DOHH2 (cell line): ENCODE results near the gene GRB7.

Source experiments
- H3F3A ChIP-seq: fragments of 200-600 bp; sonication (generic), shearing (Covaris generic); 2 replicates; pipeline ENCODE4 v1.6.0; 2016; ENCODE audit warnings: antibody characterized with exemption, mild to moderate bottlenecking; ENCODE audit not compliant: control insufficient read depth, insufficient read depth
- H3K27ac ChIP-seq: fragments of 200-600 bp; sonication (generic); 2 replicates; pipeline ENCODE4 v1.5.1; 2014; ENCODE audit warnings: low read depth, mild to moderate bottlenecking, low read length, moderate library complexity
- H3K27me3 ChIP-seq: fragments of 200-600 bp; sonication (generic); 2 replicates; pipeline ENCODE4 v1.6.1; 2014; ENCODE audit warnings: mild to moderate bottlenecking, low read length, mixed read lengths; ENCODE audit not compliant: control insufficient read depth
- H3K36me3 ChIP-seq: fragments of 200-600 bp; sonication (generic); 2 replicates; pipeline ENCODE4 v1.6.1; 2014; ENCODE audit warnings: mild to moderate bottlenecking, low read length, moderate library complexity, mixed read lengths; ENCODE audit not compliant: control insufficient read depth
- H3K4me1 ChIP-seq: fragments of 200-600 bp; sonication (generic); 2 replicates; pipeline ENCODE4 v1.6.1; 2014; ENCODE audit warnings: mild to moderate bottlenecking, low read length, mixed read lengths; ENCODE audit not compliant: control insufficient read depth
- H3K4me2 ChIP-seq: fragments of 200-600 bp; sonication (generic); 2 replicates; pipeline ENCODE4 v1.6.0; 2014; ENCODE audit warnings: mild to moderate bottlenecking, low read length, moderate library complexity
- H3K4me3 ChIP-seq: fragments of 200-600 bp; sonication (generic); 2 replicates; pipeline ENCODE4 v1.5.1; 2014; ENCODE audit warnings: mild to moderate bottlenecking, low read length, mixed read lengths
- H3K79me2 ChIP-seq: fragments of 200-600 bp; sonication (generic); 2 replicates; pipeline ENCODE4 v1.6.1; 2014; ENCODE audit warnings: mild to moderate bottlenecking, low read length, mixed read lengths; ENCODE audit not compliant: control insufficient read depth
- H3K9me2 ChIP-seq: fragments of 200-600 bp; sonication (generic); replicated peaks from 2 replicates; pipeline ENCODE4 v1.6.1; 2014; ENCODE audit warnings: mild to moderate bottlenecking, low read length, mixed read lengths; ENCODE audit not compliant: control insufficient read depth
- H3K9me3 ChIP-seq: fragments of 200-600 bp; sonication (generic); 2 replicates; pipeline ENCODE4 v1.6.1; 2014; ENCODE audit warnings: antibody characterized with exemption, low read length, mixed read lengths; ENCODE audit not compliant: control insufficient read depth, insufficient read depth
- H4K20me1 ChIP-seq: fragments of 200-600 bp; sonication (generic); 2 replicates; pipeline ENCODE4 v1.6.0; 2014; ENCODE audit warnings: low read depth, mild to moderate bottlenecking, antibody characterized with exemption, low read length, moderate library complexity; ENCODE audit not compliant: control insufficient read depth, insufficient read depth
- EZH2phosphoT487 ChIP-seq: fragments of 200-600 bp; sonication (generic); IDR thresholded peaks from 2 replicates; pipeline ENCODE4 v1.6.1; 2017; ENCODE audit warnings: borderline replicate concordance, mild to moderate bottlenecking, antibody characterized with exemption, low read length, moderate library complexity, mixed read lengths
- TF ChIP-seq, protein P1 (sequence below): fragments of 200-600 bp; sonication (generic); IDR thresholded peaks from one replicate; pipeline ENCODE4 v1.5.1; 2014; ENCODE audit warnings: antibody characterized with exemption, mild to moderate bottlenecking, low read depth, low read length; ENCODE audit not compliant: poor library complexity, severe bottlenecking

GRB7 gene

DNA sequence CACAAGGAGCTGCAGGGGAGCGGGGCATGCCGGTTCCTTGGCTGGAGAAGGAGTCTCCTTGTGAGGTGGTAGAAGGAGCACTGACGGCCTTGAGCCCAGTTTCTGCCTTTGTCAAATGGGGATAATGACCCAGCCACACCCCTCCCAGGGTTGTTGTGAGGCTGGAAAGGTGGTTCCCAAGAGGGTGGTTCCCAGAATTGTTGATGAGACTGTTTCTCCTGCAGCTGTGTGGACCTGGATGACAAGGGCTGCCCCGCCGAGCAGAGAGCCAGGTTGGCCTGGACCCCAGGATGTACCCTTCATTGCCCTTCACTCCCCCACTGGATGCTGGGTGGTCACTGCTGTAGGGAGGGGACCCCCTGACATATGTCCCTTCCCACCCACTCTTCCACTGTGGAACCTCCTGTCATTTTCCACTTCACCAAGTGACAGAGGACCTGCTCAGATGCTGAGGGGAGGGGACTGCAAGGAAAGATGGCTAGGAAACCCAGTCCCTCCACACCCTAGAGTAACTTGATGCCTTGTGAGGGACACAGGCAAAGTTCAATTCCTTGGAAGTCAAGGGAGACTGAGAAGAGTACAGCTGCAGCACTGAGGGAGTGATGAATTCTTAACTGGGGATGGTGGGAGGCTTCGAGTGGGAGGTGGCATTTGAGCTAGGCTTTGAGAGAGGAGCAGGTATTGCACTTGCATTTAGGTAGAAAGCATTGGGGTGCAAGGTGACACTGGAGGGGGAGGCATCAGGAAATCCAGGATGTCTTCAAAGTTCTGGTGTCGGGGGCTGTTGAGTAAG lies 18.0 kb upstream of the GRB7 start:
- TF ChIP-seq, protein P1, sequence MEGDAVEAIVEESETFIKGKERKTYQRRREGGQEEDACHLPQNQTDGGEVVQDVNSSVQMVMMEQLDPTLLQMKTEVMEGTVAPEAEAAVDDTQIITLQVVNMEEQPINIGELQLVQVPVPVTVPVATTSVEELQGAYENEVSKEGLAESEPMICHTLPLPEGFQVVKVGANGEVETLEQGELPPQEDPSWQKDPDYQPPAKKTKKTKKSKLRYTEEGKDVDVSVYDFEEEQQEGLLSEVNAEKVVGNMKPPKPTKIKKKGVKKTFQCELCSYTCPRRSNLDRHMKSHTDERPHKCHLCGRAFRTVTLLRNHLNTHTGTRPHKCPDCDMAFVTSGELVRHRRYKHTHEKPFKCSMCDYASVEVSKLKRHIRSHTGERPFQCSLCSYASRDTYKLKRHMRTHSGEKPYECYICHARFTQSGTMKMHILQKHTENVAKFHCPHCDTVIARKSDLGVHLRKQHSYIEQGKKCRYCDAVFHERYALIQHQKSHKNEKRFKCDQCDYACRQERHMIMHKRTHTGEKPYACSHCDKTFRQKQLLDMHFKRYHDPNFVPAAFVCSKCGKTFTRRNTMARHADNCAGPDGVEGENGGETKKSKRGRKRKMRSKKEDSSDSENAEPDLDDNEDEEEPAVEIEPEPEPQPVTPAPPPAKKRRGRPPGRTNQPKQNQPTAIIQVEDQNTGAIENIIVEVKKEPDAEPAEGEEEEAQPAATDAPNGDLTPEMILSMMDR: no peak
- TF ChIP-seq EZH2phosphoT487: no peak
- Histone ChIP-seq H4K20me1 (no peaks in the 10 kb centered on the region), H3K79me2 (no peaks in the 10 kb centered on the region), H3K4me1 (no peaks in the 10 kb centered on the region), H3K36me3 (no peaks in the 10 kb centered on the region), H3K9me3 (no peaks in the 10 kb centered on the region), H3K27ac (no peak overlapping the region), H3K9me2 (no peaks in the 10 kb centered on the region), H3K4me3 (no peak overlapping the region), H3K27me3 (no peaks in the 10 kb centered on the region), H3F3A (no peaks in the 10 kb centered on the region), H3K4me2 (no peak overlapping the region)

DNA sequence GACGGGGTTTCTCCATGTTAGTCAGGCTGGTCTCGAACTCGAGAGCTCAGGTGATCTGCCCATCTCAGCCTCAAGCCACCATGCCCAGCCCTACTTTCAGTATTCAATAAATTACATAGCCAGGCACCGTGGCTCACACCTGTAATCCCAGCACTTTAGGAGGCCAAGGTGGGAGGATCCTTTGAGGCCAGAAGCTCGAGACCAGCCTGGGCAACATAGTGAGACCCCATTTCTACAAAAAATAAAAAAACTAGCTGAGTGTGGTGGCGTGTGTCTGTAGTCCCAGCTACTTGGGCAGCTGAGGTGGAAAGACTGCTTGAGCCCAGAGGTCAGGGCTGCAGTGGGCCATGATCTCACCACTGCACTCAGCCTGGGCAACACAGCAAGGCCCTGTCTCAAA lies 15.6 kb upstream of the GRB7 start:
- Histone ChIP-seq H3K27me3 (no peaks in the 10 kb centered on the region), H3K9me3 (no peaks in the 10 kb centered on the region), H3F3A (no peaks in the 10 kb centered on the region), H3K4me3 (no peak overlapping the region), H3K79me2 (no peaks in the 10 kb centered on the region), H3K9me2 (no peaks in the 10 kb centered on the region), H4K20me1 (no peaks in the 10 kb centered on the region), H3K36me3 (no peaks in the 10 kb centered on the region), H3K4me1 (no peaks in the 10 kb centered on the region), H3K27ac (no peak overlapping the region), H3K4me2 (no peak overlapping the region)
- no peak for TF ChIP-seq EZH2phosphoT487
- TF ChIP-seq, protein P1: no peak

DNA sequence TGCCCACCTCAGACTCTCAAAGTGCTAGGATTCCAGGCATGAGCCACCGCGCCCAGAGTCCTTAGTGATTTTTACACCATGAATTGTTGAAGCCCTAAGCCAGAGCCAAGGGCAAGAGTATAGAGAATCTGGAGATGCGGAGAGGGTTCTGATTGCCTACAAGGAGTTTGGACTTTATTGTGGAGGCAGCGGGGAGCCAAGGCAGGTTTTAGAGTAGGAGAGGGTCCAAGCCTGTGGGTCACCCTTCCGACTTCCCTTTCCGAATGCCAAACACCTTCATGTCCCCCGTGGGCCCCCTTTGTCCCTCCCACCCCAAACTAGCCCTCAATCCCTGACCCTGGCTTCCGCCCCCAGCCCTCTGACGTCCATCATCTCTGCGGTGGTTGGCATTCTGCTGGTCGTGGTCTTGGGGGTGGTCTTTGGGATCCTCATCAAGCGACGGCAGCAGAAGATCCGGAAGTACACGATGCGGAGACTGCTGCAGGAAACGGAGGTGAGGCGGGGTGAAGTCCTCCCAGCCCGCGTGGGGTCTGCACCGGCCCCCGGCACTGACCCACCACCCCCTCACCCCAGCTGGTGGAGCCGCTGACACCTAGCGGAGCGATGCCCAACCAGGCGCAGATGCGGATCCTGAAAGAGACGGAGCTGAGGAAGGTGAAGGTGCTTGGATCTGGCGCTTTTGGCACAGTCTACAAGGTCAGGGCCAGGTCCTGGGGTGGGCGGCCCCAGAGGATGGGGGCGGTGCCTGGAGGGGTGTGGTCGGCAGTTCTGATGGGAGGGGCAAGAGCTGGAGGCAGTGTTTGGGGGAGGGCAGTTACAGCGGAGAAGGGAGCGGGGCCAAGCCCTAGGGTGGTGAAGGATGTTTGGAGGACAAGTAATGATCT lies 14.5 kb upstream of the GRB7 start:
- Histone ChIP-seq H3K4me2 (no peak overlapping the region), H3K27me3 (no peaks in the 10 kb centered on the region), H4K20me1 (no peaks in the 10 kb centered on the region), H3K4me3 (no peak overlapping the region), H3K4me1 (no peaks in the 10 kb centered on the region), H3K79me2 (no peaks in the 10 kb centered on the region), H3K36me3 (peaks cover 7% of the 10 kb centered on the region), H3K9me2 (no peaks in the 10 kb centered on the region), H3K27ac (no peak overlapping the region), H3K9me3 (no peaks in the 10 kb centered on the region), H3F3A (no peaks in the 10 kb centered on the region)
- TF ChIP-seq, protein P1: no peak
- TF ChIP-seq EZH2phosphoT487: no peak
